Measurements from ENCODE around the gene COL9A1.

- no peak for TF ChIP-seq RAD21 (IDR thresholded peaks at IDR 0.05; ENCODE audit: low read depth)
- TF ChIP-seq, protein P1, sequence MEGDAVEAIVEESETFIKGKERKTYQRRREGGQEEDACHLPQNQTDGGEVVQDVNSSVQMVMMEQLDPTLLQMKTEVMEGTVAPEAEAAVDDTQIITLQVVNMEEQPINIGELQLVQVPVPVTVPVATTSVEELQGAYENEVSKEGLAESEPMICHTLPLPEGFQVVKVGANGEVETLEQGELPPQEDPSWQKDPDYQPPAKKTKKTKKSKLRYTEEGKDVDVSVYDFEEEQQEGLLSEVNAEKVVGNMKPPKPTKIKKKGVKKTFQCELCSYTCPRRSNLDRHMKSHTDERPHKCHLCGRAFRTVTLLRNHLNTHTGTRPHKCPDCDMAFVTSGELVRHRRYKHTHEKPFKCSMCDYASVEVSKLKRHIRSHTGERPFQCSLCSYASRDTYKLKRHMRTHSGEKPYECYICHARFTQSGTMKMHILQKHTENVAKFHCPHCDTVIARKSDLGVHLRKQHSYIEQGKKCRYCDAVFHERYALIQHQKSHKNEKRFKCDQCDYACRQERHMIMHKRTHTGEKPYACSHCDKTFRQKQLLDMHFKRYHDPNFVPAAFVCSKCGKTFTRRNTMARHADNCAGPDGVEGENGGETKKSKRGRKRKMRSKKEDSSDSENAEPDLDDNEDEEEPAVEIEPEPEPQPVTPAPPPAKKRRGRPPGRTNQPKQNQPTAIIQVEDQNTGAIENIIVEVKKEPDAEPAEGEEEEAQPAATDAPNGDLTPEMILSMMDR (IDR thresholded peaks at IDR 0.05 in 2 of 3, conservative IDR thresholded peaks at IDR 0.05 in 1 of 3; ENCODE audit: borderline replicate concordance in 1 of 3, insufficient read depth in 1 of 3, low read depth in 2 of 3, low read length in 2 of 3): no peak
- TF ChIP-seq JUND (IDR thresholded peaks at IDR 0.05): no peak
- no peak for TF ChIP-seq POLR2AphosphoS5 (IDR thresholded peaks at IDR 0.05; ENCODE audit: low read depth, low read length)
- no peak for TF ChIP-seq SP1 (IDR thresholded peaks at IDR 0.05; ENCODE audit: low read depth)
- no peak for TF ChIP-seq EZH2phosphoT487 (IDR thresholded peaks at IDR 0.05; ENCODE audit: borderline replicate concordance)
- no peak for TF ChIP-seq POLR2A (IDR thresholded peaks at IDR 0.05; ENCODE audit: borderline replicate concordance, extremely low read depth, insufficient read depth, insufficient read length)
- no peak for TF ChIP-seq ZBTB33 (IDR thresholded peaks at IDR 0.05; ENCODE audit: extremely low read depth, insufficient replicate concordance, low read length)
- no peak for TF ChIP-seq ATF3 (IDR thresholded peaks at IDR 0.05)
- no peak for TF ChIP-seq EZH2 (IDR thresholded peaks at IDR 0.05)
- TF ChIP-seq, protein P2, sequence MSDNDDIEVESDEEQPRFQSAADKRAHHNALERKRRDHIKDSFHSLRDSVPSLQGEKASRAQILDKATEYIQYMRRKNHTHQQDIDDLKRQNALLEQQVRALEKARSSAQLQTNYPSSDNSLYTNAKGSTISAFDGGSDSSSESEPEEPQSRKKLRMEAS (IDR thresholded peaks at IDR 0.05): no peak
- TF ChIP-seq YY1 (IDR thresholded peaks at IDR 0.05; ENCODE audit: extremely low read depth, insufficient replicate concordance, low read depth, low read length): no peak
- no peak for TF ChIP-seq EGR1 (IDR thresholded peaks at IDR 0.05; ENCODE audit: low read depth)
- no peak for TF ChIP-seq CEBPB (IDR thresholded peaks at IDR 0.05; ENCODE audit: low read depth)
Measured at GRCh38 chr6:70274338-70274737, 28.5 kb downstream of the COL9A1 start.

Measured in HCT116 (cell line).